GM19240 (cell line): ENCODE results near the gene STK32C.
"Not testable (repeated sequence)": the region's sequence is repeated elsewhere in the genome, so short reads cannot be mapped to it uniquely, and the experiment has no call there.

Source experiments
- DNase-seq: peaks from one replicate; pipeline ENCODE4 v3.0.0; 2011; ENCODE audit warnings: low spot score; ENCODE audit not compliant: insufficient read length

STK32C gene

DNA sequence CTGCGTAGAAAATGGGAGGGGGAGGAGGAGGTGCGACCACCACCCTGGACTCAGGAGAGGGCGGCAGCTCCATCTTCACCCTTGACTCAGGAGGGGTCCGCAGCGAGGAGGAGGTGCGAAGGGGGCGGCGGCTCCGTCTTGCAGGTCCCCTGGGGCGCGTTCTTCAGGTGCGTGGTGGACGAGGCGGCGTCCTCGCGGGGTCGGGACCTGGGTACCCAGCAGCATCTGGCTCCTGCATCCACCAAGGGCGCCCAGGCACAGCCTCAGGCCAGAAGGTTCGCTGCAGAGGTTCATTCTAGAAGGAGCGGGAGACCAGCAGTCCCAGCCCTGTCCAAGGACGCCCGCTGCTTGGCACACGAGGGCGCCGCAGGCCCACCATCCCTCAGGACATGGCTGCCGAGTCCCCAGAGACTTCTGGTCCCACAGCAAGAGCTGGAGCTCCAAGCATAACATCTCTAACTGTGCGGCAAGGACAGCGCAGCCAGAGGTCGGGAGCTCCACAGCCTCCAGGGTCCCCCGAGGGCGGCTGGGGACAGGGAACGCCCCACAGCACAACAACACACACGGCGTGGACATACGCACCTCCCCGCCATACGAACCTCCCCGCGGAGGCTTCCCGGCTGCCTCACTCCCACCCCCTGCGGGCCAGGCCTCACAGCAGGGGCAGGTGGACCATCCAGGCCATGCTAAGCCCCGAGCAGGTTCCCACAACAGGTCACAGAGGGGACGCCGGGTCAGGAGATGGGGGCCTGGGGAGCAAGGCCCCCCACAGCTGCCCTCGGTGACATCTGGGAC lies 137.8 kb downstream of the STK32C start:
- no peak for DNase-seq

DNA sequence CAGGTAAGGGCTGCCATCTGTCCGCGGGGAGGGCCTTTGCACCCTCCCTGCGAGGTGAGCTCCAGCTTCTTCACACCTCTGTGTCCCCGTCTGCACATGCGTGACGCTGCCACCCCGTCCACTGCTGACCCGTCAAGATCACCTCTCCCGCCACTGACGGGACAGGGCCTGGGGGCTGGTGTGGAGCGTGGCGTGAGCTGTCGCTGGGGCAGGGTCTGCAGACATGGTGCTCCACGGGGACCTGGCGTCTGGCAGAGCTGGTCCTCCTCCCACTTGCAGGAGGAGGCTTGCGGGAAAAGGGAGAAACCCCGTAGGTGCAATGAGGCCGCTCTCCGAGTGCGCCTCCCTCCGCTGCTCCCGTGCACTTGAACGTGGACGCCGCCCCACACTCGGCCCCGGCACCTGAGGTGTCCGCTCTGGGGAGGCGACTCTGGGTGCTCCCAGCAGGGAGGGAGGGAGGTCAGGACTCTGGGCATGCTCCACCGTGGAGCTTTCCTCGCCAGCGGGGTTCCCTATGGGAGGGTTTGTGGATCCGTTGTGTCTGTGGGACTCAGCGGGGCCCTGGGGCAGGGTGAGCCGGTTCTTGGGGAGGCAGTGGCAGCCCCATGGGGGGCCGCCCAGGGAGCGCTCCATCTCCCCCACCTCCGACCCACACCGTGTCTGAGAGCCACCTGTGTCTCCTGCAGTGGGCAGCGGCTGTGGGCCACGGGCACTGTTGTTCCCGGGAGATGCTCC lies 138.6 kb downstream of the STK32C start:
- no peak for DNase-seq

DNA sequence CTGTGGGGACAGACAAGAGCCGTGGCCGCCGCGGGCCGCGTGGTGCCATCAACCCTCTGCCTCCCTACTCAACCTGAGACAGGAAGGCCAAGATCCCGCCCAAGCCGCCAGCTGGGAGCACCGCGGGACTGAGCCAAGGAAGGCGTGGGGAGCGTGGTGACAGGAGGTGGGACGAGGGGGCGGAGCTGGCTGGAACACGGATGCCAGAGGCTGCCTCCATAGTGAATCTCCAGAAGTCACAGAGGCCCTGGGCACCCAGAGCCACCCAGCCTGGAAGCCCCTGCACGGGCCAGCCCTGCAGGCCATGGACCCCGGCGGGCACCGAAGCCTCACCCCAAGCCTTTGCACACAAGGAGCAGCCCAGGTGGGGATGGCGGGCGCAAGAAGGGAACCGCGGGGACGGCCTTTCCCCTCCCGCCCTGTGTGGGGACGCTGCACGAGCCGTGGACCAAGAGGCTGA lies 139.1 kb downstream of the STK32C start:
- no peak for DNase-seq

DNA sequence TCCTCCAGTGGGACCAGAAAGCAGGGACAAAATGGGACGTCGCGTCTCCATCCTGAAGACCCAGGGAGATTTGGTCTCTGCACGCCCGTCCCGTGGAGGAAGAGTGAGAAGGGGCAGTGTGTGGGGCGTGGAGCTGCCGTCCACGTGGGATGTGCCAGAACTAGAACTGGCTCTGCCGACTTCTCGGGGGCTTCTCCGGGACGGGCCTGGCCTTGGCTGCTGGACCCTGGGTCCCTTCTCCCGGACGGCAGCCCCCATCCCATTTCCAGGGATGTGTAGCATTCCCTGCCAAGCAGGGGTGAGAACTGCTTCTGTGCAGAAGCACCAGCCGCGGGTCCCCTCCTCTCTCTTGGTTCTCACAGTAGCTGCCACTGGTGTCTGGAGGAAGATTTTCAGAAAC lies 139.8 kb downstream of the STK32C start:
- no peak for DNase-seq

DNA sequence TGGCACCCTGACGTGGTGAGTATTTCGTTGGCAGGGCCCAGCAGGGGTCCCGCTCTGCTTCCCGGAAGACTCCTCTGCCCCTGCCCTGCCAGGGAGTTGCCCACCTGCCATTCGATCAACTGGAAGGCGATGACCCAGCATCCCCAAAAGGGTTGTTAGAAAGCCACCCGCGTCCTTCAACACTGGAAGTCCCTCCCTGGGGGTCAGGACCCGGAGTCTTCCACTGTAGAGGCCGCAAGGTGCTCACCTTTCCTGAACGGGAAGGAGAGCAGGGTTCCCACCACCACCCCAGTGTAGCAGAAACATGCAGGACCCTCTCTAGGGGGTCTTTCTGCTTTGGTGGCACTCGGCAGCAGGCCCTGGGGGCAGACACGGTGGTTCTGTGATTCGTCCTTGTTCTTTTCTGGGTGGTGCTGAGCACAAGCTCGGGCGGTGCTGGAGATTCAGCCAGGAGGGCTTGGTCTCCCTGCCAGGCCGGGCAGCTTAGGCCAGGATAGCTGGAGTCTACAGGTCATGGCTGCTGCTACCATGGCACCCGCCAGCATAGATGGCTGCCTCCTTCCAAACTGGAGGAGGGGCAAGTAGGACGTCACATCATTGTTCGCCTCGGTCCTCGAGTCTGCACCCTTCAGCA lies 140.6 kb downstream of the STK32C start:
- DNase-seq, result no peak

DNA sequence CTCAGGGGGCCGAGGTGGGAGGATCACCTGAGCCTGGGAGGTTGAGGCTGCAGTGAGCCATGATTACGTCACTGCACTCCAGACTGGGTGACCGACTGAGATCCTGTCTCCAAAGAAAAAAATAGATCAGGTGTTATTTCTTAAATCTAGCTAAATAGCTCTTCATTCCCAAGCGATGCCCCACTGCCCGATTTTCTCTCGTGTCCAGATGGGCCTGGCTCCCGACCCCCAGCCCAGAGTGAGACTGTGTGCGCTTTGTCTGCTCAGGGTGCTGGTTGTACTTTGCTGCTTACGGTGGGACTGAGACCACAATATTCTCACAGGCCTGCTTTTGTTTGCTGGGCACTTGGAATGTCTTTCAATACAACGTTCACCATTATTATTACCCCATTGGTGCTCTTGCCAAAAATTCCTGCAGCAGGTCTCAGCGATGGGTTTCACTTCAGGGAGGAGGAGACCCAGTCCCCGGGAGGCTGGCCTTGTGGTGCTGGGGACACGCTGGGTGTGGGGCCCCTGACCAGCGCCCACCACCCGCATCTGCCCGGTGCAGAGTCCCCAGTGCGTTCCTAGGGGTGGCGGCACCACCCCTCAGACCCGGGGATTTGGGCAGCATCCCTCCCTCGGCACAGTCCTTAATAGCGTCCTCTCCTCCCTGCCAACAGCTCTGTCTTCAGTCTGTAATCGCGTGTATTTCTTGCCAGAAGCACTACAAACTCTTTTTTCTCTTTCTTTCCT lies 141.4 kb downstream of the STK32C start:
- DNase-seq, result no peak

DNA sequence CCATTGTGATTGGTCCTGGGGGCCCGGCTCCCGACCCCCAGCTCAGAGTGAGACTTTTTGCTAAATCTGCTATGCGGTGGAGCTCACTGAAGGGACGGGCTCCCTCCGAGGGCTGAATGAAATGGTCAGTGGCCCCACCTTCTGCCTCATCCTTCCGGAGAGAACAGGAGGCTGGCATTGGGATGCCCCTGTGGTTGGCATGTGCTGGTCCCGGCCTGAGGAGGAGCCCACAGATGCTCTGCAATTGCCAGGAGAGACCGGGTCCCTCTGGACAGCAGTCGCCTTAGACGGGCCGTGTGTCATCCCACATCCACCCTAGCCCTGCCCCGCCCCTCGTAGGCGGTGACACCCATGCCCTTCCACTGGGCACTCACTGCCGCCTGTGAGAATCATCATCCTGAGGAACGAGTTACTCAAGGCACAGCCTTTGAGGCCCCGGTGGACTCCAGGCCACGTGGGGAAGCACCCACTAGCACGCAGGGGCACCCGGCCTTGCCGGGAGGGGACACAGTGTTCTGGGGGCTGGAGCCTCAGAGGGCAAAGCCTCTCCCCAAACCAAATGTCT lies 142.3 kb downstream of the STK32C start:
- DNase-seq, result no peak

DNA sequence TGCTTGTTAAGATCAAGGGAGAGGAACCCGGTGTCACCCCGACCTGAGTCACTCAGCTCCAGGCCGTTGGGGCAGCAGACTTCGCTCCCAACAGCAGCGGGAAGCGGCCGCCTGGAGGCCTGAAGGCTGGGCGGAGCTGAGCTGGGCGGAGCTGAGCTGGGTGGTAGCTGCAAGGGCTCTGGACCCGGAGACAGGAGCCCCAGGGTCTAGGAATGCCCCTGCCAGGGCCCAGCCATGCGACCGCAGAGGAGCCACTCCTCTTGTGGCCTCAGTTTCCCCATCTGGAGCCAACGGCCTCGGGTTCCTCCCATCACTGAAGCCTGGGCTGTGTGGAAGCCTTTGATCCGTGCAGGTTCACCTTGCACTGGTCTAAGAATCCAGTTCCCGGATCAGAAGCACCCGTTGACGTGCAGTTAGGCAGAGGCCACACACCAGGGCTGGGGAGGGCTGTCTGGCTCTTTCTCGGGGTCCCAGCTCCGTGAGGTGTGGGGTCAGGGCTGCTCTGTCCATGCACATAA lies 142.9 kb downstream of the STK32C start:
- no peak for DNase-seq

DNA sequence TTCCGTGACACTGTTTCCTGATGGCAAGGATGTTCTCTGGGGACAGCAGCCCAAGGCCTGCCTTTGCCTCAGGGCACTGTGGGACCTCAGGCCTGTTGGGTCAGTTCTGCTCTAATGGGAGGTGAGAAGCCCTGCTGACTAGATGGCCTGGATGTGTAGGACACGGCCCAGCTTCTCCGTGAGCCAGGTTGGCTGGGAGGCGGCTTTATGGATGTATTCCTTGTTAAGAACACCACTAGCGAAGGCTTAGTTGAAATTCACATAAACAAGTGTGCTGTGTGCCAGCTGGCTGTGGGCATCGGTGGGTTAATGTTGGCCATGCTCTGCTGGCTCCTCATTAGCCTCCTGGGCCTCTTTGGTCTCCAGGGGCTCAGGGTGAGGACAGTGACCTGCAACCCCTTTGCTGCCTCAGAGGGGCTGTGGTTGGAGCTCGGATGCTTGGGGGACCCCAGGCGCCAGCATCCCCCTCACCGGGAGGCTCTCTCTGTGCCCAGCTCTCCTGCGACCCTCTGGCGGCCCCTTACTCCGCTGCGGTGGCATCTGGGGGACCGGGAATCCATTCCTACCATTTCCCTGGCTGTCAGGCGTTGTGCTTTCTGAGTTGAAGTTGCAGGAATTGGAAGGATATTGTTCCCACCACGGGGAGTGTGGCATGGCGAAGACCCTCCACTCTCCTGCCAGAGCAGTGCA lies 143.8 kb downstream of the STK32C start:
- DNase-seq, result no peak

DNA sequence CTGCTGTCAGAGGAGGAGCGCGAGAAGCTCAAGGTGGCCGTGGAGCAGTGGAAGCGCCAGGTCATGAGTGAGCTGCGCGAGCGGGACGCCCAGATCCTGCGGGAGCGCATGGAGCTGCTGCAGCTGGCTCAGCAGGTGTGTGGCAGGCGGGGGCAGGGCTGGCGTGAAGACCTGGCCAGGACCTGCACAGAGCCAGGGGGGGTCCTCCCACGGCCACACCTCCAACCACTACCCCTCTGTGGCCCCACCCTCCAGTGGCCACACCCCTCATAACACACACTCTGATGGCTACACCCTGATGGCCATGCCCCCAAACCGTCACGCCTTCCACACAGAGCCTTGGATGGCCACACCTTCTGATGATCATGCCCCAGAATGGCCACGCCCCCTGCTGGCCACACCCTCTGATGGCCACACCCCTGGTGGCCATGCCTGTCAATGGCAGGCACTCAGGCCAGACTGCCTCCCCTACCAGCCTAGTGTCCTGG lies 144.4 kb downstream of the STK32C start:
- DNase-seq, result no peak

DNA sequence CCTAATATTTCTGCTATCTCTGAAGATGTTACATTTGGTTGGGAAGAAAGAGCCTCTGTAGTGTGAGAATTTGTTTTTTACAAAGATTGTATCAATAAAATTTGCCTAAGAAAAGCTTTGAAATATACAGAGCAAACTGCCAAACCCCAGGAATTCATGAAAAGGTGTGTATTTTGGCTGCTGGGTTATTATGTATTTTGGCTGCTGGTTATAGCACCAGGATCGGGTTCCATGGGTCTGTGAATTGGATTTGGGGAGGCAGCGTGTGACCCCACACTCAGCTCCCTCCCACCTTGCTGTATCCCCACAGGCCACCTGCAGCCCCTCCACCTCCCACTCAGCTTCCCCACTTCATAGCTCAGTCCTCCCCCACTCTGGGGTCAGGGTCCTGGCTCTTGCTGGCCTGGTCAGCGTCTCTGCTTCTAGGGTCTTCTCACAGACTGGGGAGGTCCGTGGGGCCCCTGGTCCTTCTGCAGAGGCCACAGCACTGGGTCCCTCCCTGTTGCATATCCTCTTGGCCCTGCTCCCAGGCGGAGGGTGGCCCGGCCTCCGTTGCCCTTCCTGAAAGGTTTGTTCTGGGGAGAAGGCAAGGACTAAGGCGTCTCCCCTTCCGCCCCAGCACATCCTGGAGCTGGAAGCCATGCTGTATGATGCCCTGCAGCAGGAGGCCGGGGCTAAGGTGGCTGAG lies 145.0 kb downstream of the STK32C start:
- no peak for DNase-seq

DNA sequence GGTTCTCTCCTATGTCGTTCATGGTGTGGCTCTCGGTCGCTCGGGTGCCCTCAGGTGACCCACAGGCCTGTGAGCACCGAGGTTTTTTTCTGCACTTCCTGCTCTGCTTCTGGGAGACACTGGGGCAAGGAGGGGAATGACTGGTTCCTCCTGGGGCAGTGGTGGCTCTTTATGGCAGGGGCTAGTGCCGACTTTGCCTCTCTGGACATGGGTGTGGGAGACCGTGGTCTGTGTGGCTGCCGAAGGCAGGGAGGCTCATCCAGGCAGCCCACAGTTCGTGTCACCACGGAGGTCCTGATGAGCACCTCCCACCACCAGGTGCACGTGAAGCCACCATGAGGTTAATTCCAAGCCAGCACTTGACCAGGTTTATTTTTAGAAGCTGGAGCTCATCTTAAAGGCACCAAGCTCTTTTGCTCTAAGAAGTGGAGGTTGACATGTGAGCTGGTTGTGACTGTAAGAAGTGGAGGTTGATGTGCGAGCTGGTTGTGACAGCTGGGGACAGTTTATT lies 145.7 kb downstream of the STK32C start:
- DNase-seq, result no peak

DNA sequence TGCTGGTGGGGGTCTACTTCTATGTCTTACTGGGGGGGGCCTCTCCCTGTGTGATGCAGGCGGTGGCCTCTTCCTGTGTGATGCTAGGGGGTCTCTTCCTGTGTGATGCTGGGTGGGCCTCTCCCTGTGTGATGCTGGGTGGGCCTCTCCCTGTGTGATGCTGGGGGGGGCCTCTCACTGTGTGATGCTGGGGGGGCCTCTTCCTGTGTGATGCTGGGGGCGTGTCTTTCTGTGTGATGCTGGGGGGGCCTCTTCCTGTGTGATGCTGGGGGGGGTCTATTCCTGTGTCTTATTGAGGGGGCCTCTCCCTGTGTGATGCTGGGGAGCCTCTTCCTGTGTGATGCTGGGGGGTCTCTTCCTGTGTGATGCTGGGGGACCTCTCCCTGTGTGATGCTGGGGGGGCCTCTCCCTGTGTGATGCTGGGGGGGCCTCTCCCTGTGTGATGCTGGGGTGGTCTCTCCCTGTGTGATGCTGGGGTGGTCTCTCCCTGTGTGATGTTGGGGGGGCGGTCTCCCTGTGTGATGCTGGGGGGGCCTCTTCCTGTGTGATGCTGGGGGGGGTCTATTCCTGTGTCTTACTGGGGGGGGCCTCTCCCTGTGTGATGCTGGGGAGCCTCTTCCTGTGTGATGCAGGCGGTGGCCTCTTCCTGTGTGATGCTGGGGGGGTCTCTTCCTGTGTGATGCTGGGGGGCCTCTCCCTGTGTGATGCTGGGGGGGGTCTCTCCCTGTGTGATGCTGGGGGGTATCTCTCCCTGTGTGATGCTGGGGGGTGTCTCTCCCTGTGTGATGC lies 146.7 kb downstream of the STK32C start:
- not testable (repeated sequence) for DNase-seq

DNA sequence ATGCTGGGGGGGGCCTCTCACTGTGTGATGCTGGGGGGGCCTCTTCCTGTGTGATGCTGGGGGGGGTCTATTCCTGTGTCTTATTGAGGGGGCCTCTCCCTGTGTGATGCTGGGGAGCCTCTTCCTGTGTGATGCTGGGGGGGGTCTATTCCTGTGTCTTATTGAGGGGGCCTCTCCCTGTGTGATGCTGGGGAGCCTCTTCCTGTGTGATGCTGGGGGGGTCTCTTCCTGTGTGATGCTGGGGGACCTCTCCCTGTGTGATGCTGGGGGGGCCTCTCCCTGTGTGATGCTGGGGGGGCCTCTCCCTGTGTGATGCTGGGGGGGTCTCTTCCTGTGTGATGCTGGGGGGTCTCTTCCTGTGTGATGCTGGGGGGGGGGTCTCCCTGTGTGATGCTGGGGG lies 147.5 kb downstream of the STK32C start:
- not testable (repeated sequence) for DNase-seq

DNA sequence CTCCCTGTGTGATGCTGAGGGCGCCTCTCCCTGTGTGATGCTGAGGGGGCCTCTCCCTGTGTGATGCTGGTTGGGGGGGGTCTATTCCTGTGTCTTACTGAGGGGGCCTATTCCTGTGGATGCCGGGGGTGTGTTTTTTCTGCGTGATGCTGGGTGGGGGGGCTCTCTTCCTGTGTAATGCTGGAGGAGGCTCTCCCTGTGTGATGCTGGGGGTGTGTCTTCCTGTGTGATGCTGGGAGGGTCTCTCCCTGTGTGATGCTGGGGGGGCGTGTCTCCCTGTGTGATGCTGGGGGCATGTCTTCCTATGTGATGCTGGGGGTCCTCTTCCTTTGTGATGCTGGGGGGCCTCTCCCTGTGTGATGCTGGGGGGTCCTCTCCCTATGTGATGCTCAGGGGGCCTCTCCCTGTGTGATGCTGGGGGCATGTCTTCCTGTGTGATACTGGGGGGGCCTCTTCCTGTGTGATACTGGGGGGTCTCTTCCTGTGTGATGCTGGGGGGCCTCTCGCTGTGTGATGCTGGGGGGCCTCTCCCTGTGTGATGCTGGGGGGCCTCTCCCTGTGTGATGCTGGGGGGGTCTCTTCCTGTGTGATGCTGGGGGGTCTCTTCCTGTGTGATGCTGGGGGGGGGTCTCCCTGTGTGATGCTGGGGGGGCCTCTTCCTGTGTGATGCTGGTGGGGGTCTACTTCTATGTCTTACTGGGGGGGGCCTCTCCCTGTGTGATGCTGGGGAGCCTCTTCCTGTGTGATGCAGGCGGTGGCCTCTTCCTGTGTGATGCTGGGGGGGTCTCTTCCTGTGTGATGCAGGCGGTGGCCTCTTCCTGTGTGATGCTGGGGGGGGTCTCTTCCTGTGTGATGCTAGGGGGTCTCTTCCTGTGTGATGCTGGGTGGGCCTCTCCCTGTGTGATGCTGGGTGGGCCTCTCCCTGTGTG lies 148.2 kb downstream of the STK32C start:
- not testable (repeated sequence) for DNase-seq

DNA sequence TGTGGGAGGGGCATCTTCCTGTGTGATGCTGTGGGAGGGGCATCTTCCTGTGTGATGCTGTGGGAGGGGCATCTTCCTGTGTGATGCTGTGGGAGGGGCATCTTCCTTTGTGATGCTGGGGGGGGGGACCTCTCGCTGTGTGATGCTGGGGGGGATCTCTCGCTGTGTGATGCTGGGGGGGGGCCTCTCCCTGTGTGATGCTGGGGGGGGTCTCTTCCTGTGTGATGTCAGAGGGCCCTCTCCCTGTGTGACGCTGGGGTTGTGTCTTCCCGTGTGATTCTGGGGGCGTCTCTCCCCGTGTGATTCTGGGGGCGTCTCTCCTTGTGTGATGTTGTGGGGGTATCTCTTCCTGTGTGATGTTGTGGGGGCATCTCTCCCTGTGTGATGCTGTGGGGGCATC lies 148.9 kb downstream of the STK32C start:
- no peak for DNase-seq

DNA sequence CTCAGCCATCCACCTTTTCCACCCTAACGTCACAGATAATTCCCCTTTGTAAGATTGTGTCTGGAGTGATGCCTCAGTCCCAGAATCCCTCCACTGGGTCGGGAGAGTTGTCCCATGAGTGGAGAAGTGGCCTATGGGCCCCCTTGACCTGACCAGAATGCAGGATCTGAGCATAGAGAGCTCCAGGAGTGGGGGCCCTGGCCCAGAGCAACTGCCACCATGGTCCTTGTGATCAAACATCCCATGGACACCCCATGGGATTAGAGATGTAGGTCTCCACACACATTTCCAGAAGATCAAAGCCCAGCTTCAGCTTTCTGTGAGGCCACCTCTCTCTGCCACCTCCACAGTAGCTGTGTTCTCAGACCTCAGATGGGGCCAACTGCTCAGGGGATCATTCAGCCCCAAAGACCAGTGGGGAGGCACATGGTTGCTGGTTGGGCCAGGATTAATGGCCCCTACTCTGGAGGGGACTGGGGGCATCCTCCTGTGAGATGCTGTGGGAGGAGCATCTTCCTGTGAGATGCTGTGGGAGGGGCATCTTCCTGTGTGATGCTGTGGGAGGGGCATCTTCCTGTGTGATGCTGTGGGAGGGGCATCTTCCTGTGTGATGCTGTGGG lies 149.5 kb downstream of the STK32C start:
- no peak for DNase-seq
